ENCODE data around the gene TNS2.

Gene TNS2

GRCh38 chr12:53042607-53043454, 7.0 kb upstream of the TNS2 start:
- H3K4me1 ChIP-seq = peaks cover 33% of the 10 kb centered on the region
- no peaks in the 10 kb centered on the region for H3K9me3 ChIP-seq
- no peak for TF ChIP-seq Cebpa-rat (IDR thresholded peaks at IDR 0.05)

DNA sequence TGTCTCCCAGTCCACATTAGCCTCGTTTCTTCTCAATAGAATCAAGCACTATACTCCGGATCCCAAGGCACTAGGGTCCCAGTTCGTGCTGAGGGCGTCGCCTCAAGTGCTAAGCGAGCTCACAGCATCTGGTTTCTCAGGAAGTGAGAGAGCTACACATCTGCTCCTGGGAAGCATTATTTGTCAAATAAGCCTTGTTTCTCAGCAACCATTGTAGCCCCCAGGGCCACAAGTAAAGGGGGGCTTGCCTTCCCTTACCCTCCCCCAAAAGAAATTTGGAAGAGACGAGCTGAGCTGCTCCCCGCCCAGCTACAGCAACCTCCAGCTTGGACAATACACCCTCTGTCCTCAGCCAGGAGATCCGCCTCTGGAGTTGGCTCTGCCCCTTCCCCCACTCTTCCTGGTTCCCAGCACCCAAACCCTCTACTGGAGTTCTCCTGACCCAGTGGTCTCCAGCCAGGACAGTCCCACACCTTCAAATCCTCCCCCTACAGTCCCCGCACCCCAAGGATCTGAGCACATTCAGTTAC, 5.7 kb upstream of the TNS2 start:
- peaks cover 33% of the 10 kb centered on the region for H3K4me1 ChIP-seq
- H4K20me1 ChIP-seq = peaks cover 13% of the 10 kb centered on the region
- H3K27me3 ChIP-seq = no peaks in the 10 kb centered on the region
- no peak overlapping the region for H3K9ac ChIP-seq
- no peak overlapping the region for H3K4me3 ChIP-seq
- peaks cover 40% of the 10 kb centered on the region for H3K36me3 ChIP-seq
- H3K4me2 ChIP-seq = no peak overlapping the region
- H3K27ac ChIP-seq = no peak overlapping the region
- no peaks in the 10 kb centered on the region for H3K9me3 ChIP-seq
- TF ChIP-seq Cebpa-rat (IDR thresholded peaks at IDR 0.05) = no peak

More at GRCh38 chr12:53042607-53043454, 7.0 kb upstream of the TNS2 start:
- Histone ChIP-seq H3K27me3 (no peaks in the 10 kb centered on the region), H4K20me1 (peaks cover 26% of the 10 kb centered on the region), H3K27ac (no peak overlapping the region), H3K4me2 (no peak overlapping the region), H3K4me3 (no peak overlapping the region), H3K9ac (no peak overlapping the region), H3K36me3 (peaks cover 53% of the 10 kb centered on the region)

DNA sequence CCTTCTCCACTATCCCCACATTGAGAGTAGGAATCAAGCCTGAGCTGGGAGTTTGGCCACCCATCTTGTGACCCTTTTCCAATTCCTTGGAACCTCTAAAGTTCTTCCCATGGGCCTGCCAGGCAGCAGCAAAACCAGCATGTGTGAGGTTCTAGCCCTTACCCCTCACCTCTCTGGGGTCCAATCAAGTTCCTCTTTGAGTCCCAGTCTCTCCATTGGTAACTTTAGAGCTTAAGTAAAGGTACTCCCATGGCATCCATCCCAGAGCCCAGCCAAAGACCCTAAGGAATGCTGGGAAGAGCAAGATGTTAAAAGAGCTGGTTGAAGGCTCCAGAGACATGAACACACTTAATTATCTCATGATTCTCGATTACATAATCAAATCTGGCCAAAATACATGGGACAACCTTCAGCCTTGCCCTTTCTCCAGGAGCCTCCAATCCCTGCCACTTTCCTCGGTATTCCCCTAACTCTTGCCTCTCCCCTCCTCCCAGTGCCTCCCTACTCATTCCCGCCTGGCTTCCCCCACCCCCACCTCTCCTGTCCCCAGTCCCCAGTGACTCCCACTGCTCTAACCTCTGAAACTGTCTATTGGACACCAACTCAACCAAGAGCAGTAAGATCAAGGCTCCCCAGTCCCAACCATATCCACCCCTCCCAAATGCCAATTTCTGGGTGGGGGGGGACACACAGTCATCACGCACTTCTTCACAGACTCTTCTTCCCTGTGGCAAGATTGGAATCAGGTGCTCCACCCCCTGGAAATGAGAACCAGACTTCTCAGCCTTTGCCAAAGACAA, 4.8 kb upstream of the TNS2 start:
- Histone ChIP-seq H3K9ac (no peak overlapping the region), H3K4me1 (peaks cover 42% of the 10 kb centered on the region), H3K4me2 (no peak overlapping the region)

GRCh38 chr12:53045696-53046045, 4.2 kb upstream of the TNS2 start:
- H3K4me3 ChIP-seq = no peak overlapping the region
- H3K9me3 ChIP-seq = no peaks in the 10 kb centered on the region
- no peak for TF ChIP-seq Cebpa-rat (IDR thresholded peaks at IDR 0.05)
- no peaks in the 10 kb centered on the region for H3K27me3 ChIP-seq
- no peak overlapping the region for H3K27ac ChIP-seq
- H3K4me1 ChIP-seq = peaks cover 44% of the 10 kb centered on the region
- no peak overlapping the region for H3K9ac ChIP-seq
- peaks cover 25% of the 10 kb centered on the region for H3K36me3 ChIP-seq
- H4K20me1 ChIP-seq = peaks cover 6% of the 10 kb centered on the region; the same call in 1 of the 2 replicates
- H3K4me2 ChIP-seq = peak overlapping the region; percentile 89

More for the DNA sequence above, 4.8 kb upstream of the TNS2 start:
- Histone ChIP-seq H3K4me3 (no peak overlapping the region), H3K27ac (no peak overlapping the region), H4K20me1 (peaks cover 6% of the 10 kb centered on the region; the same call in 1 of the 2 replicates), H3K36me3 (peaks cover 30% of the 10 kb centered on the region), H3K9me3 (no peaks in the 10 kb centered on the region), H3K27me3 (no peaks in the 10 kb centered on the region)
- TF ChIP-seq Cebpa-rat (IDR thresholded peaks at IDR 0.05) = no peak

- H3K4me1 ChIP-seq = peaks cover 44% of the 10 kb centered on the region
- peaks cover 17% of the 10 kb centered on the region for H3K36me3 ChIP-seq
- peak overlapping the region; percentile 77 for H3K4me3 ChIP-seq
- H3K27ac ChIP-seq = peak overlapping the region; percentile 79
- peak overlapping the region; percentile 89 for H3K4me2 ChIP-seq
- H4K20me1 ChIP-seq = peaks cover 6% of the 10 kb centered on the region; the same call in 1 of the 2 replicates
- no peaks in the 10 kb centered on the region for H3K27me3 ChIP-seq
- TF ChIP-seq Cebpa-rat (IDR thresholded peaks at IDR 0.05) = no peak
- H3K9ac ChIP-seq = peak overlapping the region; percentile 86
- H3K9me3 ChIP-seq = no peaks in the 10 kb centered on the region
Measured at GRCh38 chr12:53046655-53047220, 3.1 kb upstream of the TNS2 start.

DNA sequence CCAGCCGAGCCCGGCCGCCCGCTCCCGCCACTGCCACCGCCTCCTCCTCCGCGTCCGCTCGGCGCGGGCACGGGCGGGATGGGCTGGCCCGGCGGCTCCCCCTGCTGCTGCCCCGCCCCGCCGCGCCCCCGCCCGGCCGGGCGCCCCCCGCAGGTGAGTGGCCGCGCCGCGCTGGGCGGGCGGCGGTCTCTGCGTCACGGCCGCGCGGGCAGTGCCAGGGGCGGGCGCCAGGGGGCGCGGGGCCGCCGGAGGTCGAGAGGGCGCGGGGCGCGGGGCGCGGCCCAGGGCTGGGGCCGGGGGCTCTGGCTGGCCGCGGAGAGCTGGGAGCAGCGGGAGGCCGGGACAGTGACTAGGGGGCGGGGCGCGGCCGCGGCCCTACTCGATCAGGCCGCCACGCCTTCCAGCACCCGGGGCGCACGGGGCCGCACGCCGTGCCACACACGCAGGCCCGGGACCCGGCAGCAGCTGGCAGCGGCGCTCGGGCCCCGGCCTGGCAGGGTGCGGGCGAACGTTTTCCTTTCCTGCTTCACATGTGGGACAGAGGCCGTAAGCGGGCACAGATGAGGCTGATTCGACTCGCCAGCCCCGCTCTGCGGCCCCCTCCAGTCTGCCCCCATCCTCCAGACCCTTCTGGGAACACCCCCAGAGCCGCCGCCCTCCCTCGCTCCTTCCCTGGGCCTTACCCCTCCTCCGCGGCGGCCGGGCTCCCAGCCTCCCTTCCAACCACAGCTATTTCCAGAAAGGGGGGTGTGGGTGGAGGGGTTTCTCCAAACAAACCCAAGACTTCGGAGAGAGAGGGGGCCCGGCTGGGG, 2.4 kb upstream of the TNS2 start:
- Histone ChIP-seq H4K20me1 (peaks cover 4% of the 10 kb centered on the region; the same call in 1 of the 2 replicates), H3K9ac (peak overlapping the region; percentile 86), H3K4me3 (peak overlapping the region; percentile 77), H3K9me3 (no peaks in the 10 kb centered on the region), H3K27ac (peak overlapping the region; percentile 85), H3K27me3 (no peaks in the 10 kb centered on the region), H3K36me3 (peaks cover 12% of the 10 kb centered on the region), H3K4me2 (peak overlapping the region; percentile 89), H3K4me1 (peaks cover 44% of the 10 kb centered on the region)
- no peak for TF ChIP-seq Cebpa-rat (IDR thresholded peaks at IDR 0.05)

DNA sequence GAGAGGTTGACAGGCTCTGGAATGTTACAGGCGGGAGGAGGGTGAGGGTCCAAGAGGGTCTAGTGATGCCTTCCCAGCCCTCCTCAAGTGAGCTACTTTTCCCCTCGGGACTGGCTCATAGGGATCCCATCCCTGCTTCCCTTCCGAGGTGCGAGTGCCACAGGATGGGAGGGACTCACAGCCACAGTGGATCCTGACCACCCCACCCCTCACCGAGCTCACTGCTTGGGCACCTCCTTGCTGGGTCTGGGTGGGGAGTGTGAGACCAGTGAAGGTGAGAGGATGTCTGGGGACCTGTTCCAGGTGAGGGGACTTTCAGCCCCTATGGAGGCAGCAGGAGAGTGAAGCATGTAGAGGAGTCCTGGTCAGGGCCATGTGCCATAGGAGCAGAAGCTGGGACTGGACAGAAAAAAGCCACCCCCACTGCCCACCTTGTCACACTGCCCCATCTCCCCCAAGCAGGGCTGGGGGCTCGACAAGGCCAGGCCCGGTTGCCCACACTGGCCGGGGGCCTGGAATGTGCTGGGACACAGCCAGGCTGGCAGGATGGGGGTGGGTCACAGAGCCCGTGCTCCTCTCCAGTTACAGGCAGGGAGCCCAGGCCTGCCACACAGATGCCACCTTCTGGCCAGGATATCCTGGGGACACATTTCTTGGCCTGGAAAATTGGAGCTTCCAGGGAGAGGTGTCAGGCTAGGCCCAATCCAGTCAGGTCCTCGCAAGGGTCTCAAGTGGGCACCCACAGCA, 1.7 kb upstream of the TNS2 start:
- Histone ChIP-seq H3K27ac (peak overlapping the region; percentile 85), H3K27me3 (no peaks in the 10 kb centered on the region), H3K4me2 (peak overlapping the region; percentile 89), H3K9me3 (no peaks in the 10 kb centered on the region), H3K36me3 (peaks cover 5% of the 10 kb centered on the region; the same call in 1 of the 2 replicates), H4K20me1 (no peaks in the 10 kb centered on the region), H3K4me1 (peaks cover 44% of the 10 kb centered on the region), H3K4me3 (peak overlapping the region; percentile 77), H3K9ac (peak overlapping the region; percentile 84)
- TF ChIP-seq Cebpa-rat (IDR thresholded peaks at IDR 0.05) = no peak

GRCh38 chr12:53048780-53049401, 974 bp upstream of the TNS2 start:
- no peak overlapping the region for H3K4me3 ChIP-seq
- peaks cover 50% of the 10 kb centered on the region for H3K4me1 ChIP-seq

More at GRCh38 chr12:53048780-53049401, 974 bp upstream of the TNS2 start:
- H4K20me1 ChIP-seq = no peaks in the 10 kb centered on the region
- no peaks in the 10 kb centered on the region for H3K9me3 ChIP-seq
- peak overlapping the region; percentile 89 for H3K4me2 ChIP-seq
- H3K27me3 ChIP-seq = no peaks in the 10 kb centered on the region
- no peaks in the 10 kb centered on the region for H3K36me3 ChIP-seq
- H3K27ac ChIP-seq = no peak overlapping the region
- H3K9ac ChIP-seq = no peak overlapping the region
- TF ChIP-seq Cebpa-rat (IDR thresholded peaks at IDR 0.05) = no peak
